ENCODE results near the gene PIK3CD. TPM values are rescaled to one million over a fixed set of nuclear protein-coding genes. Genes with fewer than 3 reads are reported as not detected.

Gene PIK3CD
- total RNA-seq, 2 donors from 2014 or later, result 12.4 to 18.7 TPM

GRCh38 chr1:9654051-9654833 lies 2.7 kb downstream of the PIK3CD start:
- DNase-seq (ENCODE audit: low spot score) (no peak), ATAC-seq (ENCODE audit: insufficient number of reproducible peaks, low FRiP score, low read depth) (no peak)
- H3K27me3 ChIP-seq (replicated peaks; ENCODE audit: insufficient read depth), result no peaks in the 10 kb centered on the region
- H3K4me3 ChIP-seq, result peak overlapping the region; percentile 69
- H3K4me1 ChIP-seq (ENCODE audit: control insufficient read depth in 1 of 2, low read depth in 2 of 2), result peaks cover 3 to 17% of the 10 kb centered on the region in 2 donors
- TF ChIP-seq CTCF (IDR thresholded peaks at IDR 0.05), result no peak
- no peaks in the 10 kb centered on the region for H3K36me3 ChIP-seq
- no peaks in the 10 kb centered on the region for H3K9me3 ChIP-seq
- H3K27ac ChIP-seq, result no peak overlapping the region

- no peak overlapping the region for H3K27ac ChIP-seq
- no peak for ATAC-seq (ENCODE audit: insufficient number of reproducible peaks, low FRiP score, low read depth)
Measured at GRCh38 chr1:9654834-9655723, 3.5 kb downstream of the PIK3CD start.

GRCh38 chr1:9655836-9656235 lies 4.3 kb downstream of the PIK3CD start:
- Histone ChIP-seq H3K27ac (no peak overlapping the region), H3K36me3 (no peaks in the 10 kb centered on the region), H3K4me3 (no peak overlapping the region), H3K4me1 (ENCODE audit: control insufficient read depth in 1 of 2, low read depth in 2 of 2) (peaks cover 3 to 17% of the 10 kb centered on the region in 2 donors), H3K27me3 (replicated peaks; ENCODE audit: insufficient read depth) (no peaks in the 10 kb centered on the region), H3K9me3 (no peaks in the 10 kb centered on the region)
- no peak for TF ChIP-seq CTCF (IDR thresholded peaks at IDR 0.05)
- ATAC-seq (ENCODE audit: insufficient number of reproducible peaks, low FRiP score, low read depth) (no peak), DNase-seq (ENCODE audit: low spot score) (no peak)

More at GRCh38 chr1:9654834-9655723, 3.5 kb downstream of the PIK3CD start:
- H3K4me1 ChIP-seq (ENCODE audit: control insufficient read depth in 1 of 2, low read depth in 2 of 2), result peaks cover 3 to 17% of the 10 kb centered on the region in 2 donors
- no peak overlapping the region for H3K4me3 ChIP-seq
- no peak for DNase-seq (ENCODE audit: low spot score)
- no peaks in the 10 kb centered on the region for H3K36me3 ChIP-seq
- no peak for TF ChIP-seq CTCF (IDR thresholded peaks at IDR 0.05)
- H3K9me3 ChIP-seq, result no peaks in the 10 kb centered on the region
- H3K27me3 ChIP-seq (replicated peaks; ENCODE audit: insufficient read depth), result no peaks in the 10 kb centered on the region

- no peak overlapping the region for H3K27ac ChIP-seq
- peaks cover 0 to 1% of the 10 kb centered on the region in 2 donors for H3K4me1 ChIP-seq (ENCODE audit: control insufficient read depth in 1 of 2, low read depth in 2 of 2)
- H3K36me3 ChIP-seq, result no peaks in the 10 kb centered on the region
- no peaks in the 10 kb centered on the region for H3K9me3 ChIP-seq
- DNase-seq (ENCODE audit: low spot score) (no peak), ATAC-seq (ENCODE audit: insufficient number of reproducible peaks, low FRiP score, low read depth) (no peak)
- no peak for TF ChIP-seq CTCF (IDR thresholded peaks at IDR 0.05)
- H3K4me3 ChIP-seq, result no peak overlapping the region
- H3K27me3 ChIP-seq (replicated peaks; ENCODE audit: insufficient read depth), result no peaks in the 10 kb centered on the region
Measured at GRCh38 chr1:9657521-9658032, 6.0 kb downstream of the PIK3CD start.

GRCh38 chr1:9658199-9658598 lies 6.7 kb downstream of the PIK3CD start:
- ATAC-seq (ENCODE audit: insufficient number of reproducible peaks, low FRiP score, low read depth) (no peak), DNase-seq (ENCODE audit: low spot score) (no peak)
- no peaks in the 10 kb centered on the region for H3K36me3 ChIP-seq
- H3K9me3 ChIP-seq, result no peaks in the 10 kb centered on the region
- H3K4me1 ChIP-seq (ENCODE audit: control insufficient read depth in 1 of 2, low read depth in 2 of 2), result no peaks in the 10 kb centered on the region
- H3K27me3 ChIP-seq (replicated peaks; ENCODE audit: insufficient read depth), result no peaks in the 10 kb centered on the region
- H3K4me3 ChIP-seq, result no peak overlapping the region
- no peak overlapping the region for H3K27ac ChIP-seq
- TF ChIP-seq CTCF (IDR thresholded peaks at IDR 0.05), result no peak

Measured in thoracic aorta (tissue), 2 donors.